ENCODE results near the gene SWI5.
"Not testable (repeated sequence)": the region's sequence is repeated elsewhere in the genome, so short reads cannot be mapped to it uniquely, and the experiment has no call there.

The SWI5 gene

DNA sequence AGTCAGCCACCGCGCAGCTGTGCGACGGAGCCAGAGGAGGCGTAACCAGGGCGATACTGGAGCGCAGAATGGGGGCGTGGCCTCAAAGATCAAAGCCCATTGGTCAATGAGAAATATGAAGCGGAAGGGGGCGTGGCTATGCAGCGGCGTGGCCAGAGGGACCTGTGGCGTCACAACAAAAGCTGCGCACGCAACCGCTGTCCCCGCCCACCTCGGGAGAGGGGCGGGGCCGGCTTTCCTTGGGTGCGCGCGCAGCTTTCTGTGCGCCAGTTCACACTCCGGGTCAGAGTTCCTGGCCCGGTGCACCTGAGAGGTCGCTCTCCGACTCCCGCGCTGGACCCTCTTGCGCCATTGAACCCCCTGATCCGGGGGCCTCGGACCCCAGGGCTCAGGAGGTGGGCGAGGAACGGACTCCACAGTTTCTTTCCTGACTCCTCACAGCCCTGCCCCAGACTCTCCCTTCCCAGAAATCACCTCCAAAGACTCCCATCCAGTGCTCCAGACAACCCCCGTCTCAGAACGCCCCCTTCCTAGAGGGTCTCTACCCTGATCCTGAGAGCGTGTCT lies at the start of gene SWI5:
SWI5 (plus strand) TSS at position 269 of the 566 bp plus-strand sequence.
- DNase-seq (ENCODE audit: low read depth): peak; percentile 100

DNA sequence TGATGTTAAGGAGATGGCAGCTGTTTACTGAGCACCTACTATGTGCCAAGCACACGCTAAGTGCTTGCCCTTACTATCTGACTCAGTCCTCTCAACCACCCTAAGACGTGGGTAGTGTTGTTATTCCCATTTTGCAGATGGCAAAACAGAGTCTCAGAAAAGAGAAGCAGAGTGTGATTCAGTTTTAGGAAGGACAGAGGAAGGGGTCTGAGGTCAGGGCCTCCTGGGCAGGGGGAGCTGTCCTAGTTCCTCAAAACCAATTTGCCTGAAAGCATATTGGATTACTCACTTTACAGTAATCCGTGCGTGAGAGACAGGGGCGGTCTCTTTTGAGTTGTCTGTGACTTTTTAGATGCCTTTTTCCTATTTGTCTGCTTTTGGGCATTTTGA lies 49.7 kb upstream of the SWI5 start:
- no peak for DNase-seq (ENCODE audit: low read depth)

DNA sequence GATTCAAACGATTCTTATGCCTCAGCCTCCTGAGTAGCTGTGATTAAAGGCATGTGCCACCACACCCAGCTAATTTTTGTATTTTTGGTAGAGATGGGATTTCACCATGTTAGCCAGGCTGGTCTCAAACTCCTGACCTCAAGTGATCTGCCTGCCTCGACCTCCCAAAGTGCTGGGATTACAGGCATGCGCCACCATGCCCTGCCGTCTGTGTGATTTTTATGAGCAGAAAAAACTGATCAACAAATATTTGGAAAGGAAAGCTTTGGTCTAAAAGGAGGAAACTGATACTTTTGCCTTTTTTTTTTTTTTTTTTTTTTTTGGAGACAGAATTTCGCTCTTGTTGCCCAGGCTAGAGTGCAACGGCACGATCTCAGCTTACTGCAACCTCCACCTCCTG lies 45.2 kb upstream of the SWI5 start:
- DNase-seq (ENCODE audit: low read depth): not testable (repeated sequence)

DNA sequence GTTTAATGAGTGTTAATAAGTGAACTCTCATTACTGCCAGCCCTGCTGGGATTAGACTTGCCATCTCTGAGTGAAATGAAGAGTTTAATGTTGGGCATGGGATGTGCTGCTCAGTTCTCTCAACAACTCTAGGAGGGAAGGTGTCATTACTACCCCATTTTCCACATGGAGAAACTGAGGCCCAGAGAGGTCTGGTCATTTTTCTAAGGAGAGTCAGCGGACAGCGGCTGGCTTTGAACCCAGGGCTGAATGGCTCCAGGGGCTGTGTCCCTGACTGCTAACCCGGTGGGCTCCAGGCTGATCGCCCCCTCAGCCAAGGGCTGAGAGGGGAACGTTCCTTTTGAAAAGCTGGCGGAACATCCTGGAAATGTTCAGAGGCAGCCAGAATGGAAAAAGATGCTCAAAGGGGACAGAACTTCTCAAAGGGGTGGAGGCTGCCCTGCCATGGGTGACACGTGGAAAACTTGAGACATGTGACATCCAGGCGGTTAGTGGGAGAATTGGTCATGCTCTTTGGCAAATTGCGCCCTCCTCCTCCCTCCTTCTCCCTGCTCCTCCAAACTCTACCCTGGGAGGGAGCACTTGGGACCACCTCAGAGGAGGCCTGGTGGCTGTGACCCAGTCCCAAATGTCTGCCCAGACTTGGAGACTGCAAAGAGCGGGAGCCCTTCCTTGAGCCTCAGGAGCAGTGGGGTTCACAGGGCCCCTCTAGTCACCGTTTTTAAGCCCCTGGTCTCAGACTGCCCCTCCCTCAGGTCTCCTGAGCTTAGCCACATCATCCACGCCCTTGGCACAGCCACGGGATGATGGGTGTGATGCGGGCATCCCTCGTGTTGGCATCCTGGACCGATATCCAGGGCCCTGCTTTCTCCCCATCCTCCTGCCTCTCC lies 44.2 kb upstream of the SWI5 start:
- no peak for DNase-seq (ENCODE audit: low read depth)

DNA sequence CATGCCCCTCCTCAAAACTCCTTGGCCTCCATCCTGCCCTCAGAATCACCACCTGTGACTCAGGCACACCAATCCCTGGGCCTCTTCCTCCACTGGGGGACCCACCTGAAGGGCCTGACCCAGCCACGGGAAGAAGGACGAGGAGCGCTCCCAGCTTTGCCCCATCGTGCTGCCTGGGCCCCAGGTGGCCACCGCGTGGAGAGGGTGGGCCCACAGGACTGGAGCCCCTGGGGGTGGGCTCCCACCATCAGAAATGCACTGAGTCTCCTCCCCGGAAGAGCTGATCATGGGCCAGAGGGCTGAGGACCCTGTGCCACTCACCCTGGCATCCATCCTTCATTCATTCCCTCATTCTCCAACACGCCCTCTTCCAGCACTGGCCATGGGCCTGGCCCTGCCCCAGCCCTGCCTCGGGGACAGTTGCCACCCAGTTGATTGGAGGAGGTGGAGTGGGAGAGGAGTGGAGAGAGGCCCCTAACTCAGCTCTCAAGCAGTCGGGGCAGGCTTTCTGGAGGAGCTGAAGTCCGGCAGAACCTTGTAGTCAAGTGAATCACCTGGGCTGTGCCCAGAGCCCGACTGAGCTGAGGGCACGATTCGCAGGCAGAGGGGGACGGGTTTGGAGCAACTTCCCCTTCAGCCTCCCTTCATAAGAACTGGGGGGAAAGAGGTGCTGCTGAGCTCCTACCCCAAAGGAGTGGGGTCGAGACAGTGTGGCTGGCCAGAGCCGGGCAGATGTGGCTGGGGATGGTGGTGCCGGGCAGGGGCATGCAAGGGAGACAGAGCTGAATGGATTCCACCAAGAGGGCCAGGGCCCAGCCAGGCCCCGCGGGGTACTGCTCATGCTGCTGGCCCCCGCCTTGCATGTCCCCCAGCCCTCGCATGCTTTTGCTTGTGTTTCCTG lies 43.3 kb upstream of the SWI5 start:
- no peak for DNase-seq (ENCODE audit: low read depth)

DNA sequence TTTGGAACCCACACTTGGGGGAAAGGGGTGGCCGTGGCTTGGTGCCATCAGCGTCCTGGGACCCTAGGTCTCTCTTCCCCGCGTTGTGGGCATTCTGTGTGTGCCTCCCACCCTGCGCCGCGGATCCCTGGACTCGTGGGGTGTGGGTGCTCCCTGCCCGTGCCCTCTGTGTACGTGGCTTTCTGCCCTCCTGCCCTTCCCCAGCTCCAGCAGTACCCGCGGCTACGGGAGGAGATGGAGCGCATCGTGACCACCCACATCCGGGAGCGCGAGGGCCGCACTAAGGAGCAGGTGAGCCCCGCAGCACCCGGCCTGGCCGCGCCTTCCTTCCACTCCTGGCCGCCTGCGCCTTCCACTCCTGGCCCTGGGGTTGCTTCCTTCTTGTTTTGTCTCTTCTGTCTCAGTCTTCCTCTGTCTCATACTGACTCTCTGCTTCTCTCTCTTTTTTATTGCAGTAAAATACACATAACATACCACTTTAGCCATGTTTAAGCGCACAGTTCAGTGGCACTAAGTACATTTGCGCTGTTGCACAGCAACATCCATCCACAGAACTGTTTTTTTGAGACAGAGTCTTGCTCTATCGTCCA lies 42.2 kb upstream of the SWI5 start:
- no peak for DNase-seq (ENCODE audit: low read depth)

DNA sequence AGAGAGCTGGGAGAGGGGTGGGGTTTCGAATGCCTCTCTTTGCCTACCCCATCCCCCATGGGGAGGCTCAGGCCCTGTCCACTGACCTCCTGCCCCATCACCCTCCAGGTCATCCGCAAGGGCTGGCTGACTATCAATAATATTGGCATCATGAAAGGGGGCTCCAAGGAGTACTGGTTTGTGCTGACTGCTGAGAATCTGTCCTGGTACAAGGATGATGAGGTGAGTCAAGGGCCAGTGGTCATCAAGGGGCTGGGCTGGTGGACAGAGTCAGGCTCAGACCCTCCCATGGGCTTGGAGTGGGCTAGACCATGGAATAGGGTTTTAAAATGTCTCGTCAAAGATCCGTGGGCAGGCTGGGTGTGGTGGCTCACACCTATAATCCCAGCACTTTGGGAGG lies 34.0 kb upstream of the SWI5 start:
- DNase-seq (ENCODE audit: low read depth): no peak

DNA sequence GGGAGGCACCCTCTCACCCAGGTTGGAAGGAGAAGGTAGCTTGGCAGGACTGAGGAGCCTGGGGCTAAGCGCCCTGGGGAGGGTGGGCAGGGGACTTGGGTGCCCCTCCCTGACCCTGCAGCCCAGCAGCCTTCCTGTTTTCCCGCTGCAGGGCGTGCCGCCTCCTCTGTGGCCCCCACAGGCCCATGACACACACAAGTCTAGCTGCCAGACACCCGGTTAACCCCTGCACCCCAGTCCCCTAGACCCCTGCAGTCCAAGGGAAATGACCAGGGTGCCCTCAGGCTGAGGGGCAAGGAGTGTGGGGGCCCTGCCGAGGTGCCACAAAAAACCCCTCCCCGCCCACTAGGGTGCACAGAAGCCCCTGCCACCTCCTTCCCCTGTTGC lies 33.3 kb upstream of the SWI5 start:
- DNase-seq (ENCODE audit: low read depth): no peak

DNA sequence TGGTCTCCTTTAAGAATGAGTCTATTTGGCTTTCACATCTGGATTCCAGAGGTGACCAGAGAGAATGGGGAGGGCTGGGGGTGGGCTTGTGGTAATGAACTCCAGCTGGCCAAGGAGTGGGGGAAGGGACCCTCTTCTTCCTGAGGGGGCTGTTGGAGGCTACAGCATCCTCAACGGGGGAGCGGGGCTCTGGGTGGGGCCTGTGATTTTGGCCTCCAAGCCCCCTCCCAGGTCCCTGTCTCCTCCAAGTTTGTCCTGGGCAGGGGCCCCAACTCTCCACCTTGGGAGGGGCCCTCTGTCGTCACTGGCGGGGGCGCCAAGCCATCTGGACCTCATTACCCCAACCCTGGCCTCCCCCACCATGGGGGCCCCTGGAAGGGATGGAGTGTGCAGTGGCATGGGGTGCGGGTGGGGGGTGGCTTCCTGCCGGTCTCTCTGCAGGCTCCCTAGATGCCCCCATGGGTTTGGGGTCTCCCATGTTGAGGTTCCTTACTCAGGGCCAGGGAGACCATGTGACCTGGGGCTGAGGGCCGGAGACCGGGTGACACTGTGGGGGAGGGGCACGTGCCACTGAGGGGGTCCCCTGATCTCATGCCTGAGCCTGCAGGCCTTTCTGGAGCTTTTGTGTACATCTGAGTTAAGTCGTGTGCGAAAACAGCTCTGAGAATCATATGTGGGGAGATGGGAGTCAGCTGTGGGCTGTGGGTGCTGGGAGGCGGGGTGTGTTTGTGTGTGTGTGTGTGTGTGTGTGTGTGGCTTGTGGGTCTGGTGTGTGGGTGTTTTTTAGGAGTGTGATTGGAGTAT lies 32.7 kb upstream of the SWI5 start:
- DNase-seq (ENCODE audit: low read depth): no peak

DNA sequence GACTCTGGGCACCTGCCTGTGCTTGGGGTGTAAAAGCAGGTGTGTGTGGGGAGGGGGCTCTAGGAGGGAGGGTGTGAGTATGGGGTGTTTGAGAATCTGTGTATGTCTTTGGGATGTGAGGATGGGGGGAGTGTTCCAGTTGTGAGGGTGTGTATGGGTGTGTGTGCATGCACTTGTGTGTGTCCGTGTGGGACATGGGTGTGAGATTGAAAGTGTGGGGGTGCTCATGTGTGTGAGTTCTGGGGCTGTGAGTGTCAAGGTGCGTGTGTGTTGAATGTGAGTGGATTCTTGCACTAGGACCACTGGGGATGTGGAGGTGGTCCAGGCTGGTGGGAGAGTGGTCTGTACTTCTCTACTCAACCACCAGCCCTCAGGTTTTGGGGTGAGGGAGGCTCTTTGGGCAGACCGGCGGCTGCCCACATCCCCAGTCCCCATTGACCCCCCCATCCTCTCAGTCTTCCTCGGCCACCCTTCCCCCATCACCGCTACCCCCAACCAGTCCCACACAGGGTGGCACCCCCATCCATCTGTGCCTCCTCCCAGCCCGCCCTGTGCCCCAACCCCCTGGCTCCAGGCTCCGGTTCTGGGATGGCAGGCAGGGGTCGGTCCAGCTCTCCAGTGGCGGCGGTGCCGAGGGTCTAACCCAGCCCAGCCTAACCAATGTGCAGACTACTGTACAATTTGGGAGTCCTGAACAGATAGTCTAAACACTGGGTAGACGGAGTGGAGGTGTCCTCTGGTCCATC lies 31.8 kb upstream of the SWI5 start:
- no peak for DNase-seq (ENCODE audit: low read depth)

DNA sequence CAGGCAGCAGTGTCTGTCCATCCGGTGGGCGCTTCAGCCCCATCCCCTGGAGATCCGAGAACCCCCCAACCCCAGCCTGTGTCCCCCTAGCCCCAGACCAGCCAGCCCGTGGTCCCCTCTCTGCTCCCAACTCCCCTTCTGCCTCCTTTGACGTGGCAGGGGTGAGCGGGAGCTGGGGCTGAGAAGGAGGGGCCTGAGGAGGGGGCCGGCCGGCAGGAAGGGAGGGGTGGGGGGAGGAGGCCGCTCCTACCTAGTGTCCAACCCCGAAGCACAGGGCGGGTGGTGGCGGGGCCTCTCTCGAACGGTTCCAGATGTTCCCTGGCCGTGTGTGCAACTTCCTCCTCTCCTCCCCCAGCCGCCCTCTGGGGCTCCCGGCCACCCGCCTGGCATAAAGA lies 31.2 kb upstream of the SWI5 start:
- DNase-seq (ENCODE audit: low read depth): no peak

DNA sequence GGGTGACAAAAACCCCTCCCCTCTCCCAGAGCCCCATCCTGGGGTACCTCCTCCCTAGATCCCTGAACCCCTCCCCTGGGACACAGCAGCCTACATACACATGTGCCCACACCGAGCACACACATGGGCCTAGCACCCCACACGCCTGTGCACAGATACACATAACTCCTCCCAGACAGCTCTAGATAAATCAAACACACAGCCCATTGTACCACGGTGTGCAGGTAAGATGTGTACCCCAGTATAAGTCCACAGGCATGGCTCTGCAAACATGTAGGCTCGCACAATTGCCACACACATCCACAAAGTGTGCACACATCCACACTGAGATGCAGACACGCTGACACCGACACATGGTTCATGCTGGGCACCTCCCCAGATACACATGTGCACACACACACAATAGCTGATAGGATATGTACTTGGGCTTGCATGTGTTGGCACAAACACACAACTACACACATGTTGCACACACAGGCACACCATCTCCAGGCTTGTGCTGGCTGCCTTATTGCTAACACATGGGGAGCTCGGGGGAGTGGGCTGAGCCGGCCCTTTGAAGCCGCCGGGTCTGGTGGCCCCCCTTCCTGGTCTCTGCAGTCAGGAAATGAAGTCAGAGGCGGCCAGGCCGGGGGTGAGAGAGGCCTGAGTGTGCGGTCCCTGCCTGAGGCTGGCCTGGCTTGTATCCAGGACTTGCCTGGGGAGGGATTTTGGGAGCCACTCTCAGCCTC lies 30.5 kb upstream of the SWI5 start:
- no peak for DNase-seq (ENCODE audit: low read depth)

DNA sequence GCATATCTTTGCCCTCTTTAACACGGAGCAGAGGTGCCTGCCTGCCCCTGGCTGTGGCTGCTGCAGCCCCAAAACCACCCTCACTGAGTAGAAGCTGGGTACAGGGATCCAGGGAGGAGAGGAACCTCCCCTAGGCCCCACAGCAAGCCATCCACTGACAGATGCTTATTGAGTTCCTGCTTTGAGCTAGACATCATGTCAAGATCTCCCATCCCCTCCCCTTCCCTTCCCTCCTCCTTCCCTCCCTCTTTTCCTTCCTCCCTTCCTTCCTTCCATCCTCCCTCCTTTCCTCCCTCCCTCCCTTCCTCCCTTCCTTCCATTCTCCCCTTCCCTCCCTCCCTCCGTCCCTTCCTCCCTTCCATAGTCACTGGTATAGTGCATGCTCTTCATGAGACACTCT lies 29.6 kb upstream of the SWI5 start:
- DNase-seq (ENCODE audit: low read depth): no peak

DNA sequence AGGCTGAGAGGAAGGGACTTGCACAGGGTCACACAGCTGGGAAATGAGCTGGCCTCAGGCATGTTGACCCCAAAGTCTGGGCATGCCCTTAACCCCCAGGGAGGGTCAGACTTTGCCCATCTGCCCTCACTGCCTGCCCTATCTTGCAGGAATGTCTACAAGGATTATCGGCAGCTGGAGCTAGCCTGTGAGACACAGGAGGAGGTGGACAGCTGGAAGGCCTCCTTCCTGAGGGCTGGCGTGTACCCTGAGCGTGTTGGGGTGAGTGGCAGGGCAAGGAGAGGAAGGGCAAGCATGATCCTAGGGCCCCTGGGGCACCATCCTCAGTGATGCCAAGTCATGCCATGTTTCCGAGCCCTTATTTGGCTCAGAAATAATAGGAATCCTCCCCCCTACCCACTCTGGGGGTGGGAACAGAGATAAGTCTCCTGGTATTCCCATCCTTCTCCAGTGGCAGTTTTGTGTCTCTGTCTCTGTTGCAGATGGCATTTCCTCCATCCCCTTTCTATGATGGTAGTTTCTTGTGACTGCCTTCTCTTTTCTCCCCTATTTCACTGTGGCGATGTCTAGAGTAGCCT lies 28.8 kb upstream of the SWI5 start:
- DNase-seq (ENCODE audit: low read depth): no peak

DNA sequence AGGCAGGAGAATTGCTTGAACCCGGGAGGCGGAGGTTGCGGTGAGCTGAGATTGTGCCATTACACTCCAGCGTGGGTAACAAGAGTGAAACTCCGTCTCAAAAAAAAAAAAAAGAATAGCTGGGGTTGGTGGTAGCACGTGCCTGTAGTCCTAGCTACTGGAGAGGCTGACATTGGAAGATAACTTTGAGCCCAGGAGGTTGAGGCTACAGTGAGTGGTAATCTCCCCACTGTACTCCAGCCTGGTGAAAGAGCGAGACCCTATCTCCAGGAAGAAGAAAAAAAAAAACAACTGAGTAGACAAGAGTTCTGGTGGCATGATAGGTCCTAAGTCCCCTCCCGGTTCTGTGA lies 26.5 kb upstream of the SWI5 start:
- DNase-seq (ENCODE audit: low read depth): no peak

DNA sequence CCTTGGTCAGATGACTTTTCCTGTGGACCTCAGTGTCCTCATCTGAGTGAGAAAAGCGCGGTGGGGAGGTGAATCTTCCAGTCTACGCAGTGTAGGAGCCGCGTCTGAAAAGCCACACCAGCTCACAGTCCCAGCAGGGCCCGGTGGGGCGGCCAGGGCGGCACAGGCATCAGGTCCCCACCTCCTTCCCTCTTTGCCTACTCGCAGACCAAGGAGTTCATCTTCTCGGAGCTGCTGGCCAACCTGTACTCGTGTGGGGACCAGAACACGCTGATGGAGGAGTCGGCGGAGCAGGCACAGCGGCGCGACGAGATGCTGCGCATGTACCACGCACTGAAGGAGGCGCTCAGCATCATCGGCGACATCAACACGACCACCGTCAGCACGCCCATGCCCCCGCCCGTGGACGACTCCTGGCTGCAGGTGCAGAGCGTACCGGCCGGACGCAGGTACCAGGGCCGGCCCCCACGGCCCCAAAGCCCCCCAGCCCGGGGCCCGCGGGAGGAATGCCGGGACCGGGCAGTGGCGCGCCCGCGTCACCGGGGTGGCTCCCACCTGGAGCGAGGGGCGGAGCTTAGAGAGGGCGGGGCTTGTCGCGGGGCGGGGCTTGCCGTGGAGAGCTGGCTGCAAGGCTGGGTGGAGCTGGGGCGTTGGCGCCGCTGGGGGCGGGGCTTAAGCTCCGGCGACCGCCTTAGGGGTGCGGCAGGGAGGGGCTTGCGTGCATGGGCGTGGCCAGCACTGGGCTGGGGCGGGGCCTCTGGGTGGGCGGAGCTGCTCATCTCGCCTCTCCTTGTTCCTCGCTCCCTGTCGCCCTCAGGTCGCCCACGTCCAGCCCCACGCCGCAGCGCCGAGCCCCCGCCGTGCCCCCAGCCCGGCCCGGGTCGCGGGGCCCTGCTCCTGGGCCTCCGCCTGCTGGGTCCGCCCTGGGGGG lies 25.9 kb upstream of the SWI5 start:
- DNase-seq (ENCODE audit: low read depth): no peak

DNA sequence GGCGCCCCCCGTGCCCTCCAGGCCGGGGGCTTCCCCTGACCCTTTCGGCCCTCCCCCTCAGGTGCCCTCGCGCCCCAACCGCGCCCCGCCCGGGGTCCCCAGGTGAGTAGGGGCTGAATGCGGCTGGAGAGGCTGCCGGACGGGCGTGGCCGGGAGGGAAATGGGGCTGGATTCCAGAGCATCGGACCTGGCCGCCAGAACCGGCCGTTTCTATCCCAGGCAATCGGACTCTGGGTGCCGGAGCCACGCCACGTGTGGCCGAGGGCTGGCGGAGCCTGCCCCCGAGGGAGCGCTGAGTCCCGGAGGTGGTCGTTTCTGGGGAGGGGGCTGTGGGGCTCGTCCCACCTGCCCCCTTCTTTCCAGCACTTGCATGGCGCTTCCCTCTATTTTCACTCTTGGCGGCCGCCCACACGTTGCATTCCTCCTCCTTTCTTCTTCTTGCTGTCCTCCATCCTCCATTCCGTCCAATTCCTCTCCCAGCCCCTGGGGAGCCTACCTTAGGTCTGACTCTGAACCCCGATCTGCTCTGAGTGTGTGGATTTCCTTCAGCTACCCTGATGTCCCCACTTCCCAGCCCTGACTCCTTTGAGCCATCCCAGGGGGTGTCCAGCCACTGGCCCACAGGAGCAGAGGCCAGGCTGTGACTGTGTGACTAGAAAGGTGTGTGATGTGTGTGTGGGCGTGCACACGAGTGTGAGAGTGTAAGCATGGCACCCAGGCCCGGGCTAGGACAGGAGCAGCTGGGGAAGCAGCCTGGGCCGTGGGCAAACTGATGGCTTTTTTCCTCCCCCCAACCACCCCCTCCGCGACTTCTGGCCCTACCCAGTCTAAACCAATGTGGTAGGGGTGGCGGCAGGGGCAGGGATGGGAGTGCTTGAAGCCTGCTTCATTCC lies 25.0 kb upstream of the SWI5 start:
- DNase-seq (ENCODE audit: low read depth): no peak

DNA sequence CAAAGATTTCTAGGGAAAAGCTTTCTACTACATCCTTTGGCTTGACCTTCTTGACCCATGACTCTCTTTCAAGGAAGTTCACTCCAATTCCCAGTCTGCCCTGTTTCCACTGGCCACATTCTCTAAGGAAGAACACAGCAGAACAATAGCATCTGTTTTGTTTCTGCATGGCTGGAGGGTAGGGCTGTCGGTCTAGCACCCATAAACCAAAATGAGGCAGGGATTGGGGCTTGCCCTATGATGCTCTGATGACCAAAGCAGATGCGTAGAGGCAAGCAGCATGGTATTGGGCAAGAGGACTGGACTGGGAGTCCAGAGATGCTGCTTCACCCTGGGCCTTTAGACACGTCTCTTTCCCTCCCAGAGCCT lies 24.4 kb upstream of the SWI5 start:
- no peak for DNase-seq (ENCODE audit: low read depth)
